Suprapubic skin (tissue), 4 donors: Measurements from ENCODE around the gene DGKB.

Source experiments
- EP300 ChIP-seq: sonication (generic); formaldehyde crosslinking; IDR thresholded peaks from one replicate; pipeline ENCODE4 v1.6.1; 2017; ENCODE audit warnings: antibody characterized with exemption
- POLR2A ChIP-seq, 2 donors: fragments of 450-650 bp; IDR thresholded peaks; one replicate each; pipeline ENCODE4 v1.6.1; 2017; ENCODE audit warnings: antibody characterized with exemption in 2 of 2, mild to moderate bottlenecking in 2 of 2, moderate library complexity in 2 of 2
- POLR2AphosphoS5 ChIP-seq, 3 donors: sonication (generic); formaldehyde crosslinking; IDR thresholded peaks; one replicate each; pipeline ENCODE4 v1.6.1; 2017; ENCODE audit warnings: antibody characterized with exemption in 3 of 3
- TF ChIP-seq, protein P1 (sequence below), 2 donors: fragments of 200-600 bp in 1 of 2; fragments of 450-650 bp in 1 of 2; sonication (generic) in 1 of 2; IDR thresholded peaks; one replicate each; pipeline ENCODE4 v1.5.1; 2016 to 2019; ENCODE audit warnings: antibody characterized with exemption in 2 of 2, mild to moderate bottlenecking in 1 of 2, moderate library complexity in 1 of 2

DNA sequence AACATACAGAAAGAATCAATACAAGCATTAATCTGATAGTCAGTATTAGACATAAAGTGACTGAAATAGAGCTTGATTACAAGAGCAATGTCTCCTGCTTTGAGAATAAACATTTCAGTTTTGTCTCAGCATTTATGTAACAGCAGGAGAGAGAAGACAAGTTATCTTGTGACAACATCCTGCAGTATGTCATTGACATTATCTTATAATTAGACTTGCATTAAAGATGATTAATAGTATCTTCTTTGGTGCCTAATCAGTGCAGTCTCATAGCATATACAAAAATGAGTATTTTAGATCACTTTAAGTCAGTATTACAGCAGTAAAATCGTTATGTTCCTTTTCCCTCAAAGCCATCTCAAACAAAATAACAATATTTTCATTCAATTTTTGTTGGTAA lies 477.0 kb downstream of the DGKB start:
- TF ChIP-seq, protein P1, sequence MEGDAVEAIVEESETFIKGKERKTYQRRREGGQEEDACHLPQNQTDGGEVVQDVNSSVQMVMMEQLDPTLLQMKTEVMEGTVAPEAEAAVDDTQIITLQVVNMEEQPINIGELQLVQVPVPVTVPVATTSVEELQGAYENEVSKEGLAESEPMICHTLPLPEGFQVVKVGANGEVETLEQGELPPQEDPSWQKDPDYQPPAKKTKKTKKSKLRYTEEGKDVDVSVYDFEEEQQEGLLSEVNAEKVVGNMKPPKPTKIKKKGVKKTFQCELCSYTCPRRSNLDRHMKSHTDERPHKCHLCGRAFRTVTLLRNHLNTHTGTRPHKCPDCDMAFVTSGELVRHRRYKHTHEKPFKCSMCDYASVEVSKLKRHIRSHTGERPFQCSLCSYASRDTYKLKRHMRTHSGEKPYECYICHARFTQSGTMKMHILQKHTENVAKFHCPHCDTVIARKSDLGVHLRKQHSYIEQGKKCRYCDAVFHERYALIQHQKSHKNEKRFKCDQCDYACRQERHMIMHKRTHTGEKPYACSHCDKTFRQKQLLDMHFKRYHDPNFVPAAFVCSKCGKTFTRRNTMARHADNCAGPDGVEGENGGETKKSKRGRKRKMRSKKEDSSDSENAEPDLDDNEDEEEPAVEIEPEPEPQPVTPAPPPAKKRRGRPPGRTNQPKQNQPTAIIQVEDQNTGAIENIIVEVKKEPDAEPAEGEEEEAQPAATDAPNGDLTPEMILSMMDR (IDR thresholded peaks at IDR 0.05): no peak
- TF ChIP-seq POLR2A (IDR thresholded peaks at IDR 0.05) (no peak), POLR2AphosphoS5 (IDR thresholded peaks at IDR 0.05) (no peak), EP300 (no peak)
